DMS 273 treated with DMSO at 0.1 percent for 48 hours (cell line): ENCODE results near the gene WDR53.
"Not testable (repeated sequence)": the region's sequence is repeated elsewhere in the genome, so short reads cannot be mapped to it uniquely, and the experiment has no call there.

Source experiments
- DNase-seq: peaks from one replicate; lab custom pipeline; 2025; lab: John Stamatoyannopoulos, UW

The WDR53 gene

GRCh38 chr3:196558476-196558875, 9.9 kb downstream of the WDR53 start:
- DNase-seq: no peak

- DNase-seq: no peak
These were observed 11.1 kb downstream of the WDR53 start for GRCh38 chr3:196557236-196557635.

GRCh38 chr3:196555295-196555694, 13.1 kb downstream of the WDR53 start:
- no peak for DNase-seq

GRCh38 chr3:196554205-196554604, 14.1 kb downstream of the WDR53 start:
- no peak for DNase-seq

GRCh38 chr3:196553551-196553950, 14.8 kb downstream of the WDR53 start:
- no peak for DNase-seq

GRCh38 chr3:196552253-196552652, 16.1 kb downstream of the WDR53 start:
- no peak for DNase-seq

- not testable (repeated sequence) for DNase-seq
These were observed 18.2 kb downstream of the WDR53 start for GRCh38 chr3:196550172-196550571.

GRCh38 chr3:196549312-196549711, 19.0 kb downstream of the WDR53 start:
- DNase-seq: not testable (repeated sequence)

- DNase-seq: no peak
These were observed 21.3 kb downstream of the WDR53 start for GRCh38 chr3:196547067-196547466.

- no peak for DNase-seq
These were observed 21.8 kb downstream of the WDR53 start for GRCh38 chr3:196546537-196546936.

- no peak for DNase-seq
These were observed 23.8 kb downstream of the WDR53 start for GRCh38 chr3:196544491-196544992.

- no peak for DNase-seq
These were observed 26.5 kb downstream of the WDR53 start for GRCh38 chr3:196541684-196542445.

- DNase-seq: no peak
These were observed 30.9 kb downstream of the WDR53 start for GRCh38 chr3:196537319-196537984.

- DNase-seq: no peak
These were observed 35.1 kb downstream of the WDR53 start for GRCh38 chr3:196533260-196533681.

GRCh38 chr3:196531418-196531817, 36.9 kb downstream of the WDR53 start:
- no peak for DNase-seq

GRCh38 chr3:196528639-196529233, 39.6 kb downstream of the WDR53 start:
- peak; percentile 68 for DNase-seq

GRCh38 chr3:196525141-196525540, 43.2 kb downstream of the WDR53 start:
- DNase-seq: no peak

- DNase-seq: no peak
These were observed 43.8 kb downstream of the WDR53 start for GRCh38 chr3:196524527-196524926.

- no peak for DNase-seq
These were observed 44.5 kb downstream of the WDR53 start for GRCh38 chr3:196523841-196524240.

- DNase-seq: not testable (repeated sequence)
These were observed 47.1 kb downstream of the WDR53 start for GRCh38 chr3:196521291-196521690.

GRCh38 chr3:196519718-196520082, 48.7 kb downstream of the WDR53 start:
- DNase-seq: no peak

- peak; percentile 33 for DNase-seq
These were observed 49.2 kb downstream of the WDR53 start for GRCh38 chr3:196518966-196519717.
